Psoas muscle (tissue), 8 donors: ENCODE results near the gene FGFBP2. TPM values are rescaled to one million over a fixed set of nuclear protein-coding genes. Genes with fewer than 3 reads are reported as not detected.
"Not testable (repeated sequence)": the region's sequence is repeated elsewhere in the genome, so short reads cannot be mapped to it uniquely, and the experiment has no call there.

Source experiments
- ATAC-seq, 4 donors: fragments of 200-7000 bp; cut with Tn5 transposase; one replicate each; pipeline ENCODE4 v1.9.1; 2020; ENCODE audit warnings: moderate library complexity in 3 of 4, mild to moderate bottlenecking in 2 of 4
- DNase-seq, 2 donors: peaks; one replicate each; pipeline ENCODE4 v3.0.0-alpha.2; 2020
- H3K27ac ChIP-seq: fragments of 200-600 bp; one replicate; pipeline ENCODE4 v1.8.0; 2022
- H3K27me3 ChIP-seq, 3 donors: fragments of 200-600 bp in 1 of 3; one replicate each; pipeline versions ENCODE4 v1.6.1 to v1.8.0; 2013 to 2022; ENCODE audit warnings: low read length in 2 of 3, mild to moderate bottlenecking in 2 of 3, moderate library complexity in 1 of 3; ENCODE audit not compliant: insufficient read depth in 3 of 3
- H3K36me3 ChIP-seq, 2 donors: fragments of 200-600 bp in 1 of 2; one replicate each; pipeline versions ENCODE4 v1.6.1 to v1.8.0; 2013 to 2022; ENCODE audit warnings: low read depth in 1 of 2, mild to moderate bottlenecking in 1 of 2, moderate library complexity in 1 of 2; ENCODE audit not compliant: insufficient read depth in 1 of 2
- H3K4me1 ChIP-seq: fragments of 200-600 bp; one replicate; pipeline ENCODE4 v1.8.0; 2022
- H3K4me3 ChIP-seq: fragments of 200-600 bp; one replicate; pipeline ENCODE4 v1.8.0; 2022; ENCODE audit warnings: mild to moderate bottlenecking
- H3K9me3 ChIP-seq: fragments of 200-600 bp; one replicate; pipeline ENCODE4 v1.8.0; 2022
- CTCF ChIP-seq: fragments of 200-600 bp; IDR thresholded peaks from one replicate; pipeline ENCODE4 v1.8.0; 2022; ENCODE audit warnings: antibody characterized with exemption
- WGBS, 3 donors: extraction: QIAGEN DNeasy Blood & Tissue Kit; methylation state at CpG; one replicate each; pipeline versions ENCODE4 v1.1.6 to v1.1.7; 2013; 5-methylcytosine and 5-hydroxymethylcytosine counted together
- intact Hi-C, 2 donors: fragments of 100-400 bp; cut with DNase I; formaldehyde crosslinking; loops; one replicate each; pipeline versions ENCODE4 v1.11.0 to v1.14.2; 2022
- polyA plus RNA-seq, 3 donors: library from polyadenylated mRNA; stranded (reverse); fragments of 200-250 nt; gene quantifications; one replicate each; pipeline ENCODE4 v1.2.3, GENCODE V29; 2013
- total RNA-seq, 4 donors: library from RNA; stranded (reverse); fragmentation: NEBNext Ultra II Directional in 2 of 4; extraction: Animal tissue kit (Norgen Biotek cat#: 25700) in 2 of 4; gene quantifications; one replicate each; pipeline versions ENCODE4 v1.2.1 to v1.2.4, GENCODE V29; 2021 to 2023
- donor health status: healthy with polysubstance abuse.
- donor health status: DM: no; HTN: no; CAD: no; lungs with moderate emphysema.
- donor health status: Bipolar disorder and iron deficiency.
- donor health status: healthy.
- donor health status: DM: yes; HTN: yes; CAD: no.
- donor health status: DM: no; HTN: no; CAD: no.
- donor health status: DM: no; HTN: no; CAD: no.
- donor health status: DM: yes; HTN: yes; CAD: no.

The FGFBP2 gene
- total and polyA plus RNA-seq, 7 donors: 0.18 to 1.4 (median 0.37) TPM

- H3K27me3 ChIP-seq: peaks cover 0 to 4% (median 0%) of the 10 kb centered on the region in 3 donors
Observed at GRCh38 chr4:15920723-15921591, 42.0 kb downstream of the FGFBP2 start.

GRCh38 chr4:15918484-15919129 lies 44.4 kb downstream of the FGFBP2 start:
- Histone ChIP-seq H3K4me1 (no peaks in the 10 kb centered on the region), H3K27me3 (peaks cover 0 to 4% (median 0%) of the 10 kb centered on the region in 3 donors), H3K36me3 (no peaks in the 10 kb centered on the region), H3K27ac (no peak overlapping the region), H3K4me3 (no peak overlapping the region), H3K9me3 (no peaks in the 10 kb centered on the region)
- ATAC-seq (no peak), DNase-seq (no peak)
- intact Hi-C loops: no loop called here
- no peak for TF ChIP-seq CTCF
- WGBS, 3 donors: 65 to 72% (median 69%) methylated on average over 4 of the region's 4 CpGs

More at GRCh38 chr4:15920723-15921591, 42.0 kb downstream of the FGFBP2 start:
- Histone ChIP-seq H3K27ac (no peak overlapping the region), H3K4me3 (no peak overlapping the region), H3K4me1 (no peaks in the 10 kb centered on the region), H3K9me3 (no peaks in the 10 kb centered on the region), H3K36me3 (no peaks in the 10 kb centered on the region)
- DNase-seq (peak in 1 of 2 donors; percentile 72), ATAC-seq (peak; percentile 32 to 78 (median 68))
- 53 to 61% (median 57%) methylated on average over 4 of the region's 4 CpGs for WGBS, 3 donors
- intact Hi-C loops: no loop called here
- no peak for TF ChIP-seq CTCF

GRCh38 chr4:15917297-15917696 lies 45.7 kb downstream of the FGFBP2 start:
- WGBS, 3 donors: 73 to 90% (median 84%) methylated on average over 2 of the region's 2 CpGs

GRCh38 chr4:15916358-15916757 lies 46.6 kb downstream of the FGFBP2 start:
- H3K36me3 ChIP-seq, DNase-seq, H3K27me3 ChIP-seq, H3K9me3 ChIP-seq, H3K4me3 ChIP-seq, intact Hi-C loops, ATAC-seq, H3K27ac ChIP-seq, H3K4me1 ChIP-seq: not testable (repeated sequence)
- 94 to 99% (median 95%) methylated on average over 9 of the region's 9 CpGs for WGBS, 3 donors

More at GRCh38 chr4:15917297-15917696, 45.7 kb downstream of the FGFBP2 start:
- H3K27me3 ChIP-seq: peaks cover 0 to 4% (median 0%) of the 10 kb centered on the region in 3 donors
- no peaks in the 10 kb centered on the region for H3K9me3 ChIP-seq
- no peak overlapping the region for H3K4me3 ChIP-seq
- no peak overlapping the region for H3K27ac ChIP-seq
- intact Hi-C loops: no loop called here
- ATAC-seq (no peak), DNase-seq (no peak)
- no peak for TF ChIP-seq CTCF
- no peaks in the 10 kb centered on the region for H3K36me3 ChIP-seq
- H3K4me1 ChIP-seq: no peaks in the 10 kb centered on the region

- WGBS, 3 donors: 88 to 95% (median 93%) methylated on average over 2 of the region's 2 CpGs
Observed at GRCh38 chr4:15914736-15915135, 48.2 kb downstream of the FGFBP2 start.

More at GRCh38 chr4:15914736-15915135, 48.2 kb downstream of the FGFBP2 start:
- Histone ChIP-seq H3K27ac (no peak overlapping the region), H3K4me3 (no peak overlapping the region), H3K9me3 (no peaks in the 10 kb centered on the region), H3K36me3 (no peaks in the 10 kb centered on the region), H3K4me1 (no peaks in the 10 kb centered on the region), H3K27me3 (no peaks in the 10 kb centered on the region)
- no peak for TF ChIP-seq CTCF
- DNase-seq: no peak
- ATAC-seq: no peak
- intact Hi-C loops: no loop called here
